Left ventricle myocardium inferior (tissue), 1 donor: Measurements from ENCODE around the gene SLC2A13. TPM values are rescaled to one million over a fixed set of nuclear protein-coding genes. Genes with fewer than 3 reads are reported as not detected.
"Not testable (repeated sequence)": the region's sequence is repeated elsewhere in the genome, so short reads cannot be mapped to it uniquely, and the experiment has no call there.

ENCODE experiments used
- DNase-seq: peaks from one replicate; pipeline ENCODE4 v3.0.0-alpha.2; 2020
- H3K27ac ChIP-seq: fragments of 200-600 bp; replicated peaks from 2 replicates; pipeline ENCODE4 v1.8.0; 2021
- H3K27me3 ChIP-seq: fragments of 200-600 bp; 2 replicates; pipeline ENCODE4 v1.8.0; 2021; ENCODE audit warnings: low read depth
- H3K36me3 ChIP-seq: fragments of 200-600 bp; 2 replicates; pipeline ENCODE4 v1.8.0; 2021
- H3K4me1 ChIP-seq: fragments of 200-600 bp; 2 replicates; pipeline ENCODE4 v1.8.0; 2021
- H3K4me3 ChIP-seq: fragments of 200-600 bp; 2 replicates; pipeline ENCODE4 v1.8.0; 2021; ENCODE audit warnings: mild to moderate bottlenecking, moderate library complexity
- H3K9me3 ChIP-seq: fragments of 200-600 bp; replicated peaks from 2 replicates; pipeline ENCODE4 v1.8.0; 2021
- intact Hi-C: fragments of 100-400 bp; cut with micrococcal nuclease; formaldehyde crosslinking; loops from one replicate; pipeline ENCODE4 v1.11.0; 2022
- total RNA-seq: library from RNA; stranded (reverse); fragmentation: NEBNext Ultra II Directional; extraction: Animal tissue kit (Norgen Biotek cat#: 25700); gene quantifications from one replicate; pipeline ENCODE4 v1.2.1, GENCODE V29; 2021
- TF ChIP-seq, protein P1 (sequence below): fragments of 200-600 bp; IDR thresholded peaks from 2 replicates; pipeline ENCODE4 v1.8.0; 2021; ENCODE audit warnings: antibody characterized with exemption, mild to moderate bottlenecking, borderline replicate concordance
- donor health status: DM: no; HTN: yes; CAD: no; lungs with severe emphysema.

The SLC2A13 gene
- total RNA-seq, 1 donor from 2014 or later: 5.5 TPM

DNA sequence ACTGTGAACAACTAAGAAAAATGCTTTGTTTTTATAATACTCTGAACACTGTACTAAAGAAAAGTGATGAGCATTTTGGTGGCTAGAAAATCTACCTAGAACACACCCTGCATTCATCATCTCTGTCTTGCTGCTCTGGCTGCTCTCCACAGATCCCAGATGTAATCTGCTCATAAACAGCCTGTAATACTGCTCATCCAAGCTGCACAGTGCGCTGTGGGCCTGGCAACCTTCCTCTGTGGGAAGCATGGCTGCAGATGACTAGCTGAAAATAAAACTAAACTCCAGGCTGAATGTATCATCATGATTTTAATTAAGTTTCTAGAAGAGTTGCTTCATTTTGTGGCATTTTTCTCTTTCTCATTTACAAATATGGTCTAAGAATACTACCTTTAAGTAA, 200.7 kb downstream of the SLC2A13 start:
- H3K4me1 ChIP-seq: peaks cover 25% of the 10 kb centered on the region
- H3K27ac ChIP-seq: no peak overlapping the region
- peaks cover 4% of the 10 kb centered on the region for H3K9me3 ChIP-seq
- H3K27me3 ChIP-seq: no peaks in the 10 kb centered on the region
- intact Hi-C loops: no loop called here
- H3K36me3 ChIP-seq: no peaks in the 10 kb centered on the region
- no peak overlapping the region for H3K4me3 ChIP-seq
- TF ChIP-seq, protein P1, sequence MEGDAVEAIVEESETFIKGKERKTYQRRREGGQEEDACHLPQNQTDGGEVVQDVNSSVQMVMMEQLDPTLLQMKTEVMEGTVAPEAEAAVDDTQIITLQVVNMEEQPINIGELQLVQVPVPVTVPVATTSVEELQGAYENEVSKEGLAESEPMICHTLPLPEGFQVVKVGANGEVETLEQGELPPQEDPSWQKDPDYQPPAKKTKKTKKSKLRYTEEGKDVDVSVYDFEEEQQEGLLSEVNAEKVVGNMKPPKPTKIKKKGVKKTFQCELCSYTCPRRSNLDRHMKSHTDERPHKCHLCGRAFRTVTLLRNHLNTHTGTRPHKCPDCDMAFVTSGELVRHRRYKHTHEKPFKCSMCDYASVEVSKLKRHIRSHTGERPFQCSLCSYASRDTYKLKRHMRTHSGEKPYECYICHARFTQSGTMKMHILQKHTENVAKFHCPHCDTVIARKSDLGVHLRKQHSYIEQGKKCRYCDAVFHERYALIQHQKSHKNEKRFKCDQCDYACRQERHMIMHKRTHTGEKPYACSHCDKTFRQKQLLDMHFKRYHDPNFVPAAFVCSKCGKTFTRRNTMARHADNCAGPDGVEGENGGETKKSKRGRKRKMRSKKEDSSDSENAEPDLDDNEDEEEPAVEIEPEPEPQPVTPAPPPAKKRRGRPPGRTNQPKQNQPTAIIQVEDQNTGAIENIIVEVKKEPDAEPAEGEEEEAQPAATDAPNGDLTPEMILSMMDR: no peak
- peak; percentile 56 for DNase-seq

DNA sequence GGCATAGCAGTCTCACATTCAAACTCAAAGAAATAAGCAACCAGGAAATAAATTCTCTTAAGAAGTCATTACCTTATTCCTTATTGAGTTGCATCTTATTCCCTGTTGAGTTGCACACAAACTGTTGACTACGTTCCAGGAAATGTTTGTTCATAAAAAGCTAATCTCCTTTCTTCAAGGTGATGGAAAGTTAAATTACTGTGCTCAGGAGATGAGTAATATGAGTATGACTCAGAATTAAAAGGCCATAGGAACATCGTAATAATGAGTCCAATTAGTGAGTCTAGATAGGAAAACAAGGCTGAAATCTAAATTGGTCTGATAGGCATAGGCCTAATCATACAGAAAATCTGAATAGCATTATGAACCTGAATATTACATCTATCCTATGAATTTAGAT, 203.1 kb downstream of the SLC2A13 start:
- DNase-seq: no peak
- no peak overlapping the region for H3K4me3 ChIP-seq
- intact Hi-C loops: no loop called here
- peaks cover 4% of the 10 kb centered on the region for H3K9me3 ChIP-seq
- H3K4me1 ChIP-seq: peaks cover 25% of the 10 kb centered on the region
- no peaks in the 10 kb centered on the region for H3K27me3 ChIP-seq
- TF ChIP-seq, protein P1: no peak
- no peak overlapping the region for H3K27ac ChIP-seq
- no peaks in the 10 kb centered on the region for H3K36me3 ChIP-seq

DNA sequence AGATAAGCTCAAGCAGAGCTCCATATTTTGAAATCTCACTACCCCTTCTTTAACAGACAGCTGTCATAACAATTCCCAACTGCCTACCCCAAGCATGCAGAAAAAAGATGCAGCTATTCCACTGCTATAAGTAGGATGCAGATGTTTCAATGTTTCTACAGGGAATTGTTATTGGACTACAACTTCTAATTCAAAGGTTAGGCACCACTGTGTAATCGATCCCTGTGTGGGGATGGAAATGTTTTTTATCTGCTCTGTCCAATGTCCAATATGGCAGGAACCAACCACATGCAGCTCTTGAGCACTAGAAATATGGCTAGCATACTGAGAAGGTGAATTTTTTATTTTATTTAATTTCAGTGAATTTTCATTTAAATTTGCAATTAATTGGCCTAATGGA, 208.6 kb downstream of the SLC2A13 start:
- Histone ChIP-seq H3K27me3 (no peaks in the 10 kb centered on the region), H3K9me3 (peaks cover 4% of the 10 kb centered on the region), H3K4me1 (peaks cover 3% of the 10 kb centered on the region), H3K27ac (no peak overlapping the region), H3K4me3 (no peak overlapping the region), H3K36me3 (no peaks in the 10 kb centered on the region)
- DNase-seq: no peak
- intact Hi-C loops: loop anchor here (10.0 kb wide), 1 partner anchor 93 kb away; no protein-coding TSS in a partner anchor
- TF ChIP-seq, protein P1: no peak

DNA sequence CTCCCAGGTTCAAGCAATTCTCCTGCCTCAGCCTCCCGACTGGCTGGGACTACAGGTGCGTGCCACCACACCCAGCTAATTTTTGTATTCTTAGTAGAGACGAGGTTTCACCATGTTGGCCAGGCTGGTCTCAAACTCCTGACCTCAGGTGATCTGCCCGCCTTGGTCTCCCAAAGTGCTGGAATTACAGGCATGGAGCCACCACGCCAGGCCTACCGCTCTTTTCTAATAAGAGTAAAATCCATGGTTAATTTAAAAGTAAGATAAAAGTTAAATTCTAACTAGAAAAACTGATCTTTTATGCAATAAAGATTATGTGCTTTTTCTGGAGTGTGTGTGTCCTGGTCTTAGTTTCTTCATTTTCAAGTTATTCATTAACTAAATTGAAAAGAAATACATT, 212.5 kb downstream of the SLC2A13 start:
- H3K9me3 ChIP-seq, DNase-seq, H3K36me3 ChIP-seq, H3K4me3 ChIP-seq, H3K4me1 ChIP-seq, H3K27ac ChIP-seq, H3K27me3 ChIP-seq: not testable (repeated sequence)
- intact Hi-C loops: loop anchor here (10.0 kb wide), 1 partner anchor 89 kb away; no protein-coding TSS in a partner anchor

DNA sequence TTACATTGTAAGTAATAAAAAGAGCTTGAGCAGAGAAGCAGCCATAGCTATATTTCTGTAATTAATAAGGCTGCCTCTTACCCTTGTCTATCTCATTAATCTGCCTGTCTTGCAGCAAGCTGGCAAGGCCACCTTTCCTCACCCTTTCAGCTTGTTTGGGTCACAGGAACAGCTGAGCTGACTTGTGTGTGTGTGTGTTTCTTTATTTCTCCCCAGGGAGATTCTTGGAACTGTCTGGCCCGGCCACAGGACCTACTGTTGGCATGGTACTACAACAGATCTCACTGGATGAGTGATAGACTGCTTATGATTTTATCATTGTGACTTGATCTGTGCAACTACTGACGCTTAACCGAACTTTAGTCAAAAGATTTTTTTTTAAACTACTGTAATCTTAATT, 213.7 kb downstream of the SLC2A13 start:
- intact Hi-C loops: loop anchor here (10.0 kb wide), 1 partner anchor 87 kb away; no protein-coding TSS in a partner anchor
- TF ChIP-seq, protein P1: no peak
- Histone ChIP-seq H3K4me3 (no peak overlapping the region), H3K27ac (no peak overlapping the region), H3K27me3 (no peaks in the 10 kb centered on the region), H3K4me1 (peaks cover 8% of the 10 kb centered on the region), H3K36me3 (no peaks in the 10 kb centered on the region), H3K9me3 (no peaks in the 10 kb centered on the region)
- no peak for DNase-seq

DNA sequence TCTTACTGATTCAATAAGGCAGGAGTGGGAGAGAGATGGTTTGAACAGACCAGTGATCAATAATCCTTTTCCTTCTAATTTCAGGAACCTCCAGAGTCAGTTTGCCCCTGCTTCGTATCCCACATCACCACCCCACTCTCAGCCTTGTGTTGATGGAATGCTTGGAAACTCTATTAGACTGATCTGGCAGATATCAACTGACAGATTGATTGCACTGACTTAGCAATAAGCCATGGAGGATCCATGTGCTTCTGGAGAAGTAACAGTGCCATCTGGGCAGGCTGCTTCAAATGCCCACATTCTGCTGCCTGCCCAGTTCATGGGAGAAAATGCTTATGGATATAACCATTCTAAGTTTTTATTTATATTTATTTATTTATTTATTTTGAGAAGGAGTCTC, 218.0 kb downstream of the SLC2A13 start:
- intact Hi-C loops: no loop called here
- DNase-seq: no peak
- H3K36me3 ChIP-seq: no peaks in the 10 kb centered on the region
- TF ChIP-seq, protein P1: no peak
- H3K4me3 ChIP-seq: no peak overlapping the region
- peaks cover 8% of the 10 kb centered on the region for H3K4me1 ChIP-seq
- H3K9me3 ChIP-seq: no peaks in the 10 kb centered on the region
- no peaks in the 10 kb centered on the region for H3K27me3 ChIP-seq
- no peak overlapping the region for H3K27ac ChIP-seq
